HEK293T (cell line): ENCODE results near the gene SLC24A1.

ENCODE experiments used
- ARNT ChIP-seq: fragments of 450-650 bp; IDR thresholded peaks from 2 replicates; pipeline ENCODE4 v1.6.1; 2017; ENCODE audit warnings: mild to moderate bottlenecking
- FOXK2 ChIP-seq: fragments of 450-650 bp; IDR thresholded peaks from 2 replicates; pipeline ENCODE4 v1.6.1; 2016; ENCODE audit warnings: mild to moderate bottlenecking
- SP1 ChIP-seq: fragments of 450-650 bp; IDR thresholded peaks from 2 replicates; pipeline ENCODE4 v1.6.1; 2017
- SUZ12 ChIP-seq: fragments of 450-650 bp; IDR thresholded peaks from 2 replicates; pipeline ENCODE4 v1.6.1; 2016; ENCODE audit warnings: mild to moderate bottlenecking
- TARDBP ChIP-seq: fragments of 450-650 bp; IDR thresholded peaks from 2 replicates; pipeline ENCODE4 v1.6.1; 2016
- TF ChIP-seq, protein P1 (sequence below): fragments of 450-650 bp; IDR thresholded peaks from 2 replicates; pipeline ENCODE4 v1.6.1; 2016

DNA sequence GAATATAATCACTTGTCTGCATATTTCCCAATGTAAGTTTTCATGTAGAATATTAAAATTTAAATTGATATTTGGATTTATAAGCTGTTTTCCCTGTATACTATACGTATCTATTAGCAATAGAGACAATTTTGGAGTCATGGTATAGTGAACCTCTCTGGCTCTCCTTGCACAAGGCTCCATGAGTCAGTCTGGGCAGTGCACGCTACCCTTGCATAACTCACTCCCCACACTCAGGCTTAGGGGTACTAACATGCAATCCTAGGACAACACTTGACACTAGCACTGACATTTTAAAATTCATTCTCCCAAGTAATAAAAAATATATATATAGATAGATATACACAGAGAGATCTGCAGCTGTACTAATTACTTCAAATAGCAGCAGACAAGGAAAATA is 39.2 kb downstream of the SLC24A1 start:
- TF ChIP-seq SP1 (no peak), ARNT (no peak), TARDBP (no peak), FOXK2 (no peak), SUZ12 (no peak)
- TF ChIP-seq, protein P1, sequence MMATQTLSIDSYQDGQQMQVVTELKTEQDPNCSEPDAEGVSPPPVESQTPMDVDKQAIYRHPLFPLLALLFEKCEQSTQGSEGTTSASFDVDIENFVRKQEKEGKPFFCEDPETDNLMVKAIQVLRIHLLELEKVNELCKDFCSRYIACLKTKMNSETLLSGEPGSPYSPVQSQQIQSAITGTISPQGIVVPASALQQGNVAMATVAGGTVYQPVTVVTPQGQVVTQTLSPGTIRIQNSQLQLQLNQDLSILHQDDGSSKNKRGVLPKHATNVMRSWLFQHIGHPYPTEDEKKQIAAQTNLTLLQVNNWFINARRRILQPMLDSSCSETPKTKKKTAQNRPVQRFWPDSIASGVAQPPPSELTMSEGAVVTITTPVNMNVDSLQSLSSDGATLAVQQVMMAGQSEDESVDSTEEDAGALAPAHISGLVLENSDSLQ = no peak
